Activated naive CD4-positive, alpha-beta T cell treated with anti-CD3 and anti-CD28 coated beads, Interleukin-2, amount 10 ng/mL, durations not matched to agents 5 hours and 36 hours (primary cell): ENCODE measurements around the gene CD160. TPM values are rescaled to one million over a fixed set of nuclear protein-coding genes. Genes with fewer than 3 reads are reported as not detected.

ENCODE experiments used
- total RNA-seq, 2 experiments: library from RNA; stranded (reverse); gene quantifications; one replicate each; pipeline ENCODE4 v1.2.3, GENCODE V29; 2021

CD160 gene, protein sequence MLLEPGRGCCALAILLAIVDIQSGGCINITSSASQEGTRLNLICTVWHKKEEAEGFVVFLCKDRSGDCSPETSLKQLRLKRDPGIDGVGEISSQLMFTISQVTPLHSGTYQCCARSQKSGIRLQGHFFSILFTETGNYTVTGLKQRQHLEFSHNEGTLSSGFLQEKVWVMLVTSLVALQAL
- under 1 TPM in 1 of 2 experiments, not detected in 1; 0.10 TPM for total RNA-seq

DNA sequence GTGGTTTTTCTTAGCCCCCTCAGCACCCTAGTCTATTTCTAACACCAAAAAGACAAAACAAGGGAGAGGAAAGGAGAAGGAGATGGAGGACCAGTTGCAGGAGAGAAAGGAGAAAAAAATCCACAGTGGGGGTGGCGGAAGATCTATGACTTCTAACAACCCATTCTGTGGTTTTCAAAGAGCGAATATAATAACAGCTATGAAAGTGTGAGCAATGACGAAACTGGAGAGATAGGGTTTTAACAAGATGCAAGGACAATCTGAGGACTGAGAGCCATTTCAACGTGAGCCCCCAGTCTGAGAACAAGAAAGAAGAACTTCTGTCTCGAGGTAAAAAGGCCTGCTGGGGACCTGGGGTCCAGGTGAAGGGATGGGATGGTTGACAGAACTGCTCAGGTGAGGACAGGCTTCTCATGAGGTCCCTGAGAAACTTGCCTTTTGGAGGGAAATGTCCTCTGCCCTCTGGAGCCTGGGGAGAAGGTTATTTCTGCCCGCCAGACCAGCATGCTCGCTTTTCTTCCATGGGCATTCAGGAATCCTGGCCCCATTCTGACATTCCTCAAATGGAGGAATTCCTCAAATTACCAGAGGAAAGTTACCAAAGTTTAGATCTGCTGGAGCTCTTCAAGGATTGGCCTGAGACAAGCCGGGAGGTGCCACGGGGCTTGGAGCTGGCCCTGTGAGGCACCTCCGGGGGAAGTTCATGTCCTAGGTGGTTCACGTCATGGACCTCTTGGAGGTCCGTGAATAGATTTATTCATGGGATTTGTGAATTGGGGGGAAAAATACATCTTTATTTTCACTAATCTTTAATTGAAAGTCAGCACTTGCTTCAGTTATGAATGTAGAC, at the start of gene CD160:
Gene CD160, plus strand, starts transcription at position 270 of the 850 bp plus-strand sequence. CDS start 8,829 bp downstream, outside the sequence.

DNA sequence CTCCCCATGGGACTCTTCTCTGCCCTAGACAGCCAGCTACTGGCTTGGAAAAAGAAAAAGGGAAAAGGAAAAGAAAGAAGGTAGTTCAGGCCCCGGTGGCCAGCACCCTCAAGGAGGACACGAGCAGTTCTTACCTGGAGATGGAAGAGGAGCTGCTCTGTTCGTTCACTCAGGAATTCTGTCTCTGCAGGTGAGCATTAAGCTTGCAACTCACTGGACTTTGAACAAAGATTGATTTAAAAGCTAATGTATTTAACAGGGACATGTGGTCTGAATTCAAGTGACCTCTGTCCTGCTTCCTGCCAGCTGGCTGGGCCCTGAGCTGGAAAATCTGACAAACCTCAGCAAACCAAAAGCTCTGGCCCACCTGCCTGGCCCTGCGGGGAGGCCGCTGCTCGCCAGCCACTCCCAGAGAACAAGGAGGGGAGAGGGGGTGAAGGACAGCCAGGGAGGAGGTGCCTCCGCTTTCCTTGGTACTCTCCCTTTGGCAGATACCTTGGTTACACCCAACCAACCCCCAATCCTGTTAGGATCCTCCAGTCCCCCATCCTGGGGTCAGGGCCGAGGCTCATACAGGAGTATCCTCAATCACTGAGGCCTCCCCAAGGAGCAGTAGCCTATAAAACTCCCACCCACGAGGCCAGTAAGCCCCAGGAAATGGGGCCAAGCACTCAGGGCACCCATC, 12.0 kb upstream of the CD160 start, which contains the start of gene PDZK1:
Gene PDZK1, minus strand, starts transcription at position 186 of the 685 bp plus-strand sequence. CDS start 19,347 bp downstream, outside the sequence.

Other genes with a start within 250 kb of the CD160 start
- 10 to 100 TPM; 30.8 to 33.4 TPM for gene GPR89A, start 111.5 kb upstream of the CD160 start, total RNA-seq
- gene PDZK1, start 12.1 kb upstream of the CD160 start, total RNA-seq: under 1 TPM; 0.25 to 0.29 TPM
- 10 to 100 TPM; 14.3 to 15.6 TPM for gene RNF115, start 104.6 kb downstream of the CD160 start, total RNA-seq
- gene POLR3C, start 104.7 kb downstream of the CD160 start, total RNA-seq: 10 to 100 TPM; 32.3 to 32.5 TPM
- gene NUDT17, start 126.1 kb downstream of the CD160 start, total RNA-seq: 1 to 10 TPM; 2.8 to 3.9 TPM
- gene PIAS3, start 139.6 kb downstream of the CD160 start, total RNA-seq: 10 to 100 TPM; 15.9 to 16.8 TPM
- under 1 TPM in 1 of 2 experiments, not detected in 1; 0.10 TPM for gene ANKRD35, start 166.4 kb downstream of the CD160 start, total RNA-seq
- 1 to 10 TPM; 1.1 to 1.4 TPM for gene ITGA10, start 190.6 kb downstream of the CD160 start, total RNA-seq
- gene PEX11B, start 199.2 kb downstream of the CD160 start, total RNA-seq: 10 to 100 TPM; 34.1 to 35.4 TPM
- gene RBM8A, start 208.0 kb downstream of the CD160 start, total RNA-seq: 100 to 1,000 TPM; 162 to 169 TPM
- gene LIX1L, start 238.5 kb downstream of the CD160 start, total RNA-seq: 10 to 100 TPM; 56.5 TPM
- 1 to 10 TPM; 3.2 to 3.8 TPM for gene ANKRD34A, start 245.1 kb downstream of the CD160 start, total RNA-seq
- gene POLR3GL, start 245.2 kb downstream of the CD160 start, total RNA-seq: 10 to 100 TPM; 26.8 to 27.8 TPM